ENCODE results near the gene SLC47A1.

- no peak for TF ChIP-seq CTCF (CRISPR knock-in tag; IDR thresholded peaks at IDR 0.05)
- TF ChIP-seq EZH2 (conservative IDR thresholded peaks at IDR 0.05; ENCODE audit: low read depth, low read length), result no peak
- TF ChIP-seq SRSF4 (IDR thresholded peaks at IDR 0.05; ENCODE audit: low read depth, low read length, poor library complexity, severe bottlenecking), result no peak
- no peak for TF ChIP-seq YY1 (IDR thresholded peaks at IDR 0.05; ENCODE audit: insufficient read depth, insufficient replicate concordance, low read depth, low read length)
- no peak for TF ChIP-seq ZBTB8A (CRISPR knock-in tag; IDR thresholded peaks at IDR 0.05; ENCODE audit: borderline replicate concordance, low read depth)
Observed at GRCh38 chr17:19561697-19562318, 28.2 kb downstream of the SLC47A1 start.
